Neural cell (in vitro differentiated cells): ENCODE results near the gene ARID3C. TPM values are rescaled to one million over a fixed set of nuclear protein-coding genes. Genes with fewer than 3 reads are reported as not detected.

Experiments
- H2AFZ ChIP-seq: fragments of 200-600, 300-800 bp; sonication (generic), shearing (Covaris generic); 2 replicates; pipeline ENCODE4 v1.6.0; 2014; ENCODE audit warnings: low read depth, mild to moderate bottlenecking, antibody characterized with exemption, low read length, moderate library complexity
- H3F3A ChIP-seq: fragments of 200-600 bp; shearing (Covaris generic); 2 replicates; pipeline ENCODE4 v1.6.1; 2016; ENCODE audit warnings: mild to moderate bottlenecking, moderate library complexity, mixed read lengths, antibody characterized with exemption, low read length; ENCODE audit not compliant: insufficient read depth, poor library complexity, severe bottlenecking
- H3K27ac ChIP-seq: fragments of 200-600, 300-800 bp; sonication (generic), shearing (Covaris generic); 2 replicates; pipeline ENCODE4 v1.5.1; 2014; ENCODE audit warnings: mild to moderate bottlenecking, low read length, moderate library complexity
- H3K27me3 ChIP-seq: fragments of 300-800, 200-600 bp; sonication (generic), shearing (Covaris generic); 2 replicates; pipeline ENCODE4 v1.6.0; 2014; ENCODE audit warnings: mild to moderate bottlenecking, low read depth, low read length, moderate library complexity; ENCODE audit not compliant: insufficient read depth
- H3K36me3 ChIP-seq: fragments of 300-800, 200-600 bp; sonication (generic), shearing (Covaris generic); 2 replicates; pipeline ENCODE4 v1.5.1; 2014; ENCODE audit warnings: mild to moderate bottlenecking, antibody characterized with exemption, low read length, moderate library complexity; ENCODE audit not compliant: insufficient read depth
- H3K4me2 ChIP-seq: fragments of 300-800, 200-600 bp; sonication (generic), shearing (Covaris generic); 2 replicates; pipeline ENCODE4 v1.6.0; 2014; ENCODE audit warnings: mild to moderate bottlenecking, low read length
- H3K4me3 ChIP-seq: fragments of 300-800, 200-600 bp; sonication (generic), shearing (Covaris generic); 2 replicates; pipeline ENCODE4 v1.5.1; 2014; ENCODE audit warnings: mild to moderate bottlenecking, low read length, moderate library complexity
- H3K79me2 ChIP-seq: fragments of 200-600 bp; shearing (Covaris generic); replicated peaks from 2 replicates; pipeline ENCODE4 v1.6.0; 2014; ENCODE audit warnings: mild to moderate bottlenecking, low read length, moderate library complexity; ENCODE audit not compliant: insufficient read depth
- H3K9ac ChIP-seq: fragments of 300-800, 200-600 bp; sonication (generic), shearing (Covaris generic); 2 replicates; pipeline ENCODE4 v1.6.1; 2016; ENCODE audit warnings: mild to moderate bottlenecking, low read length, mixed read lengths
- H3K9me2 ChIP-seq: fragments of 200-600 bp; shearing (Covaris generic); 2 replicates; pipeline ENCODE4 v1.6.1; 2016; ENCODE audit warnings: mild to moderate bottlenecking, low read length, mixed read lengths; ENCODE audit not compliant: insufficient read depth
- H3K9me3 ChIP-seq: fragments of 200-600, 300-800 bp; sonication (generic), shearing (Covaris generic); 2 replicates; pipeline ENCODE4 v1.6.1; 2016; ENCODE audit warnings: mild to moderate bottlenecking, mixed run types, low read length, moderate library complexity, mixed read lengths
- H4K20me1 ChIP-seq: fragments of 200-600 bp; shearing (Covaris generic); 2 replicates; pipeline ENCODE4 v1.6.1; 2016; ENCODE audit warnings: mild to moderate bottlenecking, mixed run types; ENCODE audit not compliant: insufficient read depth
- CTCF ChIP-seq: fragments of 450-650 bp; IDR thresholded peaks from 2 replicates; pipeline ENCODE4 v1.5.1; 2014; ENCODE audit warnings: antibody characterized with exemption, mild to moderate bottlenecking, moderate library complexity; ENCODE audit not compliant: poor library complexity, severe bottlenecking
- EP300 ChIP-seq: fragments of 450-650 bp; conservative IDR thresholded peaks from 2 replicates; pipeline ENCODE4 v1.6.1; 2014; ENCODE audit warnings: antibody characterized with exemption, mild to moderate bottlenecking, moderate library complexity; ENCODE audit not compliant: poor library complexity, severe bottlenecking
- EZH2 ChIP-seq: fragments of 200-600, 300-800 bp; shearing (Covaris generic), sonication (generic); IDR thresholded peaks from 2 replicates; pipeline ENCODE4 v1.6.1; 2014; ENCODE audit warnings: antibody characterized with exemption, low read length, borderline replicate concordance, mild to moderate bottlenecking; ENCODE audit not compliant: insufficient read depth, poor library complexity, severe bottlenecking
- MXI1 ChIP-seq: fragments of 450-650 bp; conservative IDR thresholded peaks from 2 replicates; pipeline ENCODE4 v1.6.1; 2014; ENCODE audit warnings: antibody characterized with exemption, mild to moderate bottlenecking; ENCODE audit not compliant: poor library complexity, severe bottlenecking
- POLR2AphosphoS5 ChIP-seq: IDR thresholded peaks from 2 replicates; pipeline ENCODE4 v1.6.1; 2012
- RAD21 ChIP-seq: fragments of 450-650 bp; conservative IDR thresholded peaks from 2 replicates; pipeline ENCODE4 v1.6.1; 2014; ENCODE audit warnings: antibody characterized with exemption, mild to moderate bottlenecking, moderate library complexity
- SMC3 ChIP-seq: fragments of 450-650 bp; conservative IDR thresholded peaks from 2 replicates; pipeline ENCODE4 v1.6.1; 2014; ENCODE audit warnings: antibody characterized with exemption, mild to moderate bottlenecking, moderate library complexity; ENCODE audit not compliant: poor library complexity
- TAF1 ChIP-seq: IDR thresholded peaks from 2 replicates; pipeline ENCODE4 v1.6.1; 2012; ENCODE audit warnings: low read depth
- polyA plus RNA-seq: library from polyadenylated mRNA; depleted of rRNA; stranded (reverse); fragments of >200 nt; gene quantifications from 2 replicates; pipeline ENCODE4 v1.2.3, GENCODE V29; 2014
- TF ChIP-seq, protein P1 (sequence below): IDR thresholded peaks from 2 replicates; pipeline ENCODE4 v1.6.1; 2012; ENCODE audit warnings: borderline replicate concordance

ARID3C gene
- polyA plus RNA-seq, 1 donor from 2014 or later, result 2.8 TPM

DNA sequence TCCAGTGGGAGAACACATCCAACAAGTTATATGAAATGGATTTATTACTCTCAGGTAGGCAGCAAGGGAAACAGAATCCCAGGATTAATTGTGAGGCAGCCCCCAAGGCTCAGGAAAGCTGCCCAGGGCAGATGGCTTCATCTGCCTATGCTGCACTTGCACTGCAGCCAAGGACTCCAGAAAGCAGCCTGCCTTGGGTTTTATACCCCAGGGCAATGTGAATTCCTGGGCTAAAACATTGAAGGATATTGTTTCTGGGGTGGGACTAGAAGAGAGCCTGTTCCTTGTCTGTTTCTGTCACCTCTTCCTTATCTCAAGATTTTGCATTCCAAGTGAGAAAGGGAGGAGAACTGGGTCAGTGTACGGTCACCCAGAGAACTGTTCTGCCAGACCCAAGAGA lies 42.4 kb upstream of the ARID3C start:
- Histone ChIP-seq H3K27ac (no peak overlapping the region), H3F3A (no peaks in the 10 kb centered on the region), H4K20me1 (no peaks in the 10 kb centered on the region), H3K79me2 (no peaks in the 10 kb centered on the region), H3K9me3 (no peaks in the 10 kb centered on the region), H3K36me3 (no peaks in the 10 kb centered on the region), H3K9ac (no peak overlapping the region), H3K4me2 (no peak overlapping the region), H3K9me2 (no peaks in the 10 kb centered on the region), H3K27me3 (no peaks in the 10 kb centered on the region), H3K4me3 (no peak overlapping the region), H2AFZ (no peak overlapping the region)
- TF ChIP-seq CTCF, result no peak
- TF ChIP-seq SMC3, result no peak
- no peak for TF ChIP-seq TAF1
- no peak for TF ChIP-seq EP300
- TF ChIP-seq RAD21, result no peak
- TF ChIP-seq, protein P1, sequence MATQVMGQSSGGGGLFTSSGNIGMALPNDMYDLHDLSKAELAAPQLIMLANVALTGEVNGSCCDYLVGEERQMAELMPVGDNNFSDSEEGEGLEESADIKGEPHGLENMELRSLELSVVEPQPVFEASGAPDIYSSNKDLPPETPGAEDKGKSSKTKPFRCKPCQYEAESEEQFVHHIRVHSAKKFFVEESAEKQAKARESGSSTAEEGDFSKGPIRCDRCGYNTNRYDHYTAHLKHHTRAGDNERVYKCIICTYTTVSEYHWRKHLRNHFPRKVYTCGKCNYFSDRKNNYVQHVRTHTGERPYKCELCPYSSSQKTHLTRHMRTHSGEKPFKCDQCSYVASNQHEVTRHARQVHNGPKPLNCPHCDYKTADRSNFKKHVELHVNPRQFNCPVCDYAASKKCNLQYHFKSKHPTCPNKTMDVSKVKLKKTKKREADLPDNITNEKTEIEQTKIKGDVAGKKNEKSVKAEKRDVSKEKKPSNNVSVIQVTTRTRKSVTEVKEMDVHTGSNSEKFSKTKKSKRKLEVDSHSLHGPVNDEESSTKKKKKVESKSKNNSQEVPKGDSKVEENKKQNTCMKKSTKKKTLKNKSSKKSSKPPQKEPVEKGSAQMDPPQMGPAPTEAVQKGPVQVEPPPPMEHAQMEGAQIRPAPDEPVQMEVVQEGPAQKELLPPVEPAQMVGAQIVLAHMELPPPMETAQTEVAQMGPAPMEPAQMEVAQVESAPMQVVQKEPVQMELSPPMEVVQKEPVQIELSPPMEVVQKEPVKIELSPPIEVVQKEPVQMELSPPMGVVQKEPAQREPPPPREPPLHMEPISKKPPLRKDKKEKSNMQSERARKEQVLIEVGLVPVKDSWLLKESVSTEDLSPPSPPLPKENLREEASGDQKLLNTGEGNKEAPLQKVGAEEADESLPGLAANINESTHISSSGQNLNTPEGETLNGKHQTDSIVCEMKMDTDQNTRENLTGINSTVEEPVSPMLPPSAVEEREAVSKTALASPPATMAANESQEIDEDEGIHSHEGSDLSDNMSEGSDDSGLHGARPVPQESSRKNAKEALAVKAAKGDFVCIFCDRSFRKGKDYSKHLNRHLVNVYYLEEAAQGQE, result no peak
- no peak for TF ChIP-seq EZH2
- TF ChIP-seq MXI1, result no peak
- no peak for TF ChIP-seq POLR2AphosphoS5

- Histone ChIP-seq H3K27me3 (no peaks in the 10 kb centered on the region), H4K20me1 (no peaks in the 10 kb centered on the region), H3K9me3 (no peaks in the 10 kb centered on the region), H3K4me2 (no peak overlapping the region), H3K27ac (no peak overlapping the region), H3K4me3 (no peak overlapping the region), H2AFZ (no peak overlapping the region), H3F3A (no peaks in the 10 kb centered on the region), H3K79me2 (no peaks in the 10 kb centered on the region), H3K9ac (no peak overlapping the region), H3K9me2 (no peaks in the 10 kb centered on the region), H3K36me3 (no peaks in the 10 kb centered on the region)
- TF ChIP-seq TAF1, result no peak
- no peak for TF ChIP-seq RAD21
- TF ChIP-seq SMC3, result no peak
- TF ChIP-seq MXI1, result no peak
- no peak for TF ChIP-seq EP300
- TF ChIP-seq, protein P1, result no peak
- TF ChIP-seq CTCF, result no peak
Observed at GRCh38 chr9:34669809-34670562, 41.1 kb upstream of the ARID3C start.
